PC-3 (cell line): ENCODE data around the gene ZFP36L1. TPM values are rescaled to one million over a fixed set of nuclear protein-coding genes. Genes with fewer than 3 reads are reported as not detected.

Experiments
- ATAC-seq: fragments of 200-7000 bp; cut with Tn5 transposase; 2 replicates; pipeline ENCODE4 v1.9.1; 2020; ENCODE audit warnings: mild to moderate bottlenecking, moderate library complexity
- BruUV-seq: library from RNA; stranded (reverse); fragments of 400-500 nt; replicated peaks from 2 replicates; lab custom pipeline; 2021; lab: Mats Ljungman, UMichigan
- CTCF ChIA-PET: fragments of 300-600 bp; sonication (Branson Sonifier 250); formaldehyde crosslinking; loops from one replicate; lab custom pipeline; 2022; ENCODE audit warnings: antibody characterized with exemption; lab: Charles Lee
- POLR2A ChIA-PET: fragments of 300-600 bp; sonication (Branson Sonifier 250); formaldehyde crosslinking; loops from one replicate; lab custom pipeline; 2022; ENCODE audit warnings: antibody characterized with exemption; ENCODE audit not compliant: unreplicated experiment; lab: Charles Lee
- DNase-seq: peaks from one replicate; pipeline ENCODE4 v3.0.0-alpha.2; 2015
- H2AFZ ChIP-seq: fragments of 300-600 bp; sonication (generic); 2 replicates; pipeline ENCODE4 v1.6.0; 2016; ENCODE audit warnings: antibody characterized with exemption, low read length
- H3F3A ChIP-seq: fragments of 300-600 bp; sonication (generic); one replicate; pipeline ENCODE4 v1.6.0; 2017; ENCODE audit warnings: antibody characterized with exemption, low read length, control low read depth, mild to moderate bottlenecking; ENCODE audit not compliant: unreplicated experiment
- H3K27ac ChIP-seq: fragments of 300-600 bp; sonication (generic); 2 replicates; pipeline ENCODE4 v1.5.1; 2016; ENCODE audit warnings: mild to moderate bottlenecking, low read length
- H3K27me3 ChIP-seq: fragments of 300-600 bp; sonication (generic); 2 replicates; pipeline ENCODE4 v1.6.1; 2016; ENCODE audit warnings: low read length, mixed read lengths
- H3K36me3 ChIP-seq: fragments of 300-600 bp; sonication (generic); 2 replicates; pipeline ENCODE4 v1.6.1; 2016; ENCODE audit warnings: low read depth, mixed run types, low read length, mixed read lengths
- H3K4me1 ChIP-seq: fragments of 300-600 bp; sonication (generic); 2 replicates; pipeline ENCODE4 v1.5.1; 2016; ENCODE audit warnings: low read length; ENCODE audit not compliant: insufficient read depth
- H3K4me2 ChIP-seq: fragments of 300-600 bp; sonication (generic); 2 replicates; pipeline ENCODE4 v1.6.0; 2016; ENCODE audit warnings: low read length
- H3K4me3 ChIP-seq: fragments of 300-600 bp; sonication (generic); 2 replicates; pipeline ENCODE4 v1.5.1; 2016; ENCODE audit warnings: mild to moderate bottlenecking, low read length, mixed read lengths
- H3K79me2 ChIP-seq: fragments of 300-600 bp; sonication (generic); 2 replicates; pipeline ENCODE4 v1.6.1; 2017; ENCODE audit warnings: low read length, mixed read lengths
- H3K9ac ChIP-seq: fragments of 300-600 bp; sonication (generic); 2 replicates; pipeline ENCODE4 v1.6.0; 2016; ENCODE audit warnings: mild to moderate bottlenecking, low read length
- H3K9me2 ChIP-seq: fragments of 300-600 bp; sonication (generic); replicated peaks from 2 replicates; pipeline ENCODE4 v1.6.1; 2016; ENCODE audit warnings: mixed run types, low read length, mixed read lengths
- H3K9me3 ChIP-seq: fragments of 300-600 bp; sonication (generic); 2 replicates; pipeline ENCODE4 v1.6.1; 2016; ENCODE audit warnings: low read length, mixed read lengths
- H4K20me1 ChIP-seq: fragments of 300-600 bp; sonication (generic); 2 replicates; pipeline ENCODE4 v1.6.1; 2016; ENCODE audit warnings: low read length, mixed read lengths
- EZH2 ChIP-seq: fragments of 300-600 bp; sonication (generic); IDR thresholded peaks from one replicate; pipeline ENCODE4 v1.6.1; 2017; ENCODE audit warnings: antibody characterized with exemption, mild to moderate bottlenecking, low read length; ENCODE audit not compliant: unreplicated experiment
- EZH2phosphoT487 ChIP-seq: fragments of 300-600 bp; sonication (generic); IDR thresholded peaks from 2 replicates; pipeline ENCODE4 v1.6.1; 2018; ENCODE audit warnings: mild to moderate bottlenecking, antibody characterized with exemption, low read length, borderline replicate concordance
- intact Hi-C: fragments of 100-400 bp; cut with micrococcal nuclease; formaldehyde crosslinking; loops from 2 replicates; pipeline ENCODE4 v1.9.0; 2023
- total RNA-seq: library from RNA; depleted of rRNA; stranded (reverse); fragments of >200 nt; gene quantifications from 2 replicates; pipeline ENCODE4 v1.2.3, GENCODE V29; 2014
- TF ChIP-seq, protein P1 (sequence below): fragments of 300-600 bp; sonication (generic); conservative IDR thresholded peaks from 2 replicates; pipeline ENCODE4 v1.5.1; 2017; ENCODE audit warnings: antibody characterized with exemption, low read depth, mild to moderate bottlenecking, low read length

The ZFP36L1 gene
- total RNA-seq, 1 experiment from 2014 or later = 63.1 TPM

DNA sequence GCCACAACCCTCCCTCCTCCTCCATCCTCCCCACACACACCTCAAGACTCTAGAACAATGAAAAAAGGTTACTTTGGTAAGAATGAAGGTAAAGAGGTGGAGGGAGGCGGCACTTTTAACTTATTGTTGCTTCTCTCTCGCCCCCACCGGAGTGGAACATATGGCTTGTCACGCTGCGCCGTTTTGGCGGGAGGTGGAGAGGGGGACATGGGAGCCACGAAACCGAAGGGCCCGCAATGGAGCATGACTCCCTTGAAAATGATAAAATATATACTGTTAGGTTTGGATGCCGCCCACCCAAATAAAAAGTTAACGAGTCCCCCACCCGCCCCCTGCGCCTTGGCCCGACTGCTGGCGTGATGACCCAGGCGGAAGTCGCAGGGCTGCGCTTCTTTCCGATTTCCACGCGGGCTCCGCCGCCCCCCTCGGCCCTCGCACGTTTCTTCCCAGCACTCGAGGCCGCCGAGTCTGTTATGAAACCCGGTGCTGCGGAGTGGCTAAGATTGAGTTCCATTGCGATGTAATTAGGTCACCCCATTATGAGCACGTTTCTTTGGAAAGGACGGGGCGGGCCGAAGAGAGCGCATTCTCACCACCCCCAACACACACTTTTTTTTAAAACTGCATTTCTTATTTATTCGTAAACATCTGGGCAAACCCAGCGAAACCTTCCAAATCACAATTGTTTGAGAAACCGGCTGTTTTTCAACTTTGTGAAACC, 1.4 kb upstream of the ZFP36L1 start:
- no peak for TF ChIP-seq EZH2phosphoT487
- no peak for TF ChIP-seq EZH2
- TF ChIP-seq, protein P1, sequence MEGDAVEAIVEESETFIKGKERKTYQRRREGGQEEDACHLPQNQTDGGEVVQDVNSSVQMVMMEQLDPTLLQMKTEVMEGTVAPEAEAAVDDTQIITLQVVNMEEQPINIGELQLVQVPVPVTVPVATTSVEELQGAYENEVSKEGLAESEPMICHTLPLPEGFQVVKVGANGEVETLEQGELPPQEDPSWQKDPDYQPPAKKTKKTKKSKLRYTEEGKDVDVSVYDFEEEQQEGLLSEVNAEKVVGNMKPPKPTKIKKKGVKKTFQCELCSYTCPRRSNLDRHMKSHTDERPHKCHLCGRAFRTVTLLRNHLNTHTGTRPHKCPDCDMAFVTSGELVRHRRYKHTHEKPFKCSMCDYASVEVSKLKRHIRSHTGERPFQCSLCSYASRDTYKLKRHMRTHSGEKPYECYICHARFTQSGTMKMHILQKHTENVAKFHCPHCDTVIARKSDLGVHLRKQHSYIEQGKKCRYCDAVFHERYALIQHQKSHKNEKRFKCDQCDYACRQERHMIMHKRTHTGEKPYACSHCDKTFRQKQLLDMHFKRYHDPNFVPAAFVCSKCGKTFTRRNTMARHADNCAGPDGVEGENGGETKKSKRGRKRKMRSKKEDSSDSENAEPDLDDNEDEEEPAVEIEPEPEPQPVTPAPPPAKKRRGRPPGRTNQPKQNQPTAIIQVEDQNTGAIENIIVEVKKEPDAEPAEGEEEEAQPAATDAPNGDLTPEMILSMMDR = no peak
- DNase-seq (peak; percentile 71), ATAC-seq (peak; percentile 6)
- intact Hi-C loops = loop anchor here (5.0 to 10.0 kb wide), 2 partner anchors 562 to 649 kb away; no protein-coding TSS in a partner anchor
- Histone ChIP-seq H3K36me3 (peaks cover 26% of the 10 kb centered on the region), H3K27me3 (no peaks in the 10 kb centered on the region), H3K9ac (peak overlapping the region; percentile 97), H3K9me2 (no peaks in the 10 kb centered on the region), H2AFZ (peak overlapping the region; percentile 91), H3F3A (no peaks in the 10 kb centered on the region), H3K4me3 (peak overlapping the region; percentile 90), H3K4me2 (peak overlapping the region; percentile 86), H3K4me1 (peaks cover 27% of the 10 kb centered on the region), H3K79me2 (peaks cover 66% of the 10 kb centered on the region), H3K9me3 (no peaks in the 10 kb centered on the region), H3K27ac (peak overlapping the region; percentile 97), H4K20me1 (peaks cover 33% of the 10 kb centered on the region)
- BruUV-seq = no TSS peak
- POLR2A ChIA-PET = interaction anchor here (0.9 to 1.1 kb wide), 4 partner anchors 22 to 538 kb away, joined by 3 to 16 read pairs (median 8); no protein-coding TSS in a partner anchor
- CTCF ChIA-PET = interaction anchor here (1.0 kb wide), 1 partner anchor 545 kb away, joined by 4 read pairs; no protein-coding TSS in a partner anchor

DNA sequence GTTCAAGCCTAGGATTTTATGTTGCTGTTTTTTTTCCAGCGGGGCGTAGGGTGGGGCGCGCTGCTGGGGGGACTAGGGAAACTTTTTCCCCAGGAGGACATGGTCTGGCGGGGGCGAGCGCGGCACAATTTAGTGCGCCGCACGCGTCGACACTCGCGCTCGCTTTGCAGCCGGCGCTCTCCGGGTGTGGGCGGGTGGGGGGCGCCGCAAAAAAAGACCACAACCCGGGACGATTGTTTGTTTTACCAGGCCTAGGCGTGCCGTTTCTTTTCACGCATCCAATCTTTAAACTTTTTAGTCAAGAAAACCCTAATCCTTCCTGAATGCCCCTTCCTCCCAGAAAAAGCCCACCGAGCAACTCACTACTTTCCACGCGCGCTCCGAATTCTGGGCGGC, 865 bp upstream of the ZFP36L1 start:
- Histone ChIP-seq H3K9ac (peak overlapping the region; percentile 97), H3K4me1 (peaks cover 32% of the 10 kb centered on the region), H3K27ac (peak overlapping the region; percentile 97), H3K4me2 (peak overlapping the region; percentile 86), H3K9me3 (no peaks in the 10 kb centered on the region), H4K20me1 (peaks cover 36% of the 10 kb centered on the region), H3K36me3 (peaks cover 30% of the 10 kb centered on the region), H3K4me3 (peak overlapping the region; percentile 90), H2AFZ (peak overlapping the region; percentile 91), H3K9me2 (no peaks in the 10 kb centered on the region), H3F3A (no peaks in the 10 kb centered on the region), H3K27me3 (no peaks in the 10 kb centered on the region), H3K79me2 (peaks cover 70% of the 10 kb centered on the region)
- BruUV-seq = no TSS peak
- ATAC-seq (peak; percentile 0; the same call in 1 of the 2 replicates), DNase-seq (no peak)
- intact Hi-C loops = loop anchor here (1.0 to 10.0 kb wide), 6 partner anchors 23 to 859 kb away; no protein-coding TSS in a partner anchor
- CTCF ChIA-PET = interaction anchor here (0.5 to 1.0 kb wide), 2 partner anchors 23 to 145 kb away, joined by 3 to 6 read pairs; no protein-coding TSS in a partner anchor
- TF ChIP-seq, protein P1 = no peak
- TF ChIP-seq EZH2 = no peak
- TF ChIP-seq EZH2phosphoT487 = no peak
- POLR2A ChIA-PET = interaction anchor here (0.6 to 1.5 kb wide), 14 partner anchors 14 to 547 kb away, joined by 3 to 55 read pairs (median 9); no protein-coding TSS in a partner anchor
